GM23338 (cell line): Measurements from ENCODE around the gene CSH2. TPM values are rescaled to one million over a fixed set of nuclear protein-coding genes. Genes with fewer than 3 reads are reported as not detected.
A peak's percentile ranks its signal among the peaks of the same experiment; 100 is the strongest.

Experiments used
- ATAC-seq: fragments of 200-7000 bp; cut with Tn5 transposase; 3 replicates; pipeline ENCODE4 v1.9.1; 2020
- DNase-seq: peaks from one replicate; pipeline ENCODE4 v3.0.0-alpha.2; 2015; ENCODE audit warnings: low spot score
- H2AFZ ChIP-seq: fragments of 200-600 bp; sonication (generic); 2 replicates; pipeline ENCODE4 v1.8.0; 2016; ENCODE audit warnings: antibody characterized with exemption, mild to moderate bottlenecking, moderate library complexity
- H3F3A ChIP-seq: fragments of 200-600 bp; sonication (generic); replicated peaks from 2 replicates; pipeline ENCODE4 v1.8.0; 2017; ENCODE audit warnings: antibody characterized with exemption, mixed run types, low read depth
- H3K27ac ChIP-seq: fragments of 200-600 bp; sonication (generic); 2 replicates; pipeline ENCODE4 v1.6.1; 2016; ENCODE audit warnings: low read depth
- H3K27me3 ChIP-seq: fragments of 200-600 bp; sonication (generic); 2 replicates; pipeline ENCODE4 v1.8.0; 2016; ENCODE audit warnings: mild to moderate bottlenecking, mixed run types, moderate library complexity; ENCODE audit not compliant: insufficient read depth
- H3K36me3 ChIP-seq: fragments of 200-600 bp; sonication (generic); 2 replicates; pipeline ENCODE4 v1.8.0; 2016; ENCODE audit warnings: mild to moderate bottlenecking; ENCODE audit not compliant: insufficient read depth
- H3K4me1 ChIP-seq: fragments of 200-600 bp; sonication (generic); 2 replicates; pipeline ENCODE4 v1.8.0; 2016; ENCODE audit warnings: mild to moderate bottlenecking, moderate library complexity; ENCODE audit not compliant: insufficient read depth
- H3K4me2 ChIP-seq: fragments of 200-600 bp; sonication (generic); 2 replicates; pipeline ENCODE4 v1.7.1; 2017; ENCODE audit warnings: mixed run types
- H3K4me3 ChIP-seq: fragments of 200-600 bp; sonication (generic); 2 replicates; pipeline ENCODE4 v1.6.1; 2016; ENCODE audit warnings: mixed run types
- H3K79me2 ChIP-seq: fragments of 200-600 bp; sonication (generic); replicated peaks from 2 replicates; pipeline ENCODE4 v1.8.0; 2017; ENCODE audit warnings: mild to moderate bottlenecking; ENCODE audit not compliant: insufficient read depth
- H3K9me2 ChIP-seq: fragments of 200-600 bp; sonication (generic); 2 replicates; pipeline ENCODE4 v1.8.0; 2017; ENCODE audit not compliant: insufficient read depth
- H4K20me1 ChIP-seq: fragments of 200-600 bp; sonication (generic); replicated peaks from 2 replicates; pipeline ENCODE4 v1.8.0; 2017; ENCODE audit warnings: mild to moderate bottlenecking; ENCODE audit not compliant: insufficient read depth
- H3K27ac Mint-ChIP-seq: 2 replicates; pipeline ENCODE4 v1.8.0; 2020; ENCODE audit warnings: inconsistent platforms, mild to moderate bottlenecking, moderate library complexity, mixed read lengths
- H3K27me3 Mint-ChIP-seq: 3 replicates; pipeline ENCODE4 v1.8.0; 2022; ENCODE audit warnings: low read depth, mild to moderate bottlenecking, moderate library complexity, mixed read lengths, inconsistent platforms; ENCODE audit not compliant: insufficient read depth, poor library complexity
- H3K36me3 Mint-ChIP-seq: 3 replicates; pipeline ENCODE4 v1.8.0; 2021; ENCODE audit warnings: low read depth, mild to moderate bottlenecking, inconsistent platforms, moderate library complexity, mixed read lengths
- H3K4me1 Mint-ChIP-seq: 3 replicates; pipeline ENCODE4 v1.8.0; 2020; ENCODE audit warnings: mild to moderate bottlenecking, inconsistent platforms, mixed read lengths
- H3K4me3 Mint-ChIP-seq: 3 replicates; pipeline ENCODE4 v1.8.0; 2021; ENCODE audit warnings: moderate library complexity, mild to moderate bottlenecking, inconsistent platforms, mixed read lengths
- H3K9me3 Mint-ChIP-seq: 3 replicates; pipeline ENCODE4 v1.8.0; 2020; ENCODE audit warnings: moderate library complexity, mild to moderate bottlenecking, inconsistent platforms, mixed read lengths
- CREB1 ChIP-seq: fragments of 250-450 bp; sonication (Bioruptor Pico); IDR thresholded peaks from 2 replicates; pipeline ENCODE4 v1.5.0; 2020; ENCODE audit warnings: low read depth, mild to moderate bottlenecking, moderate library complexity
- ETS1 ChIP-seq: IDR thresholded peaks from 2 replicates; pipeline ENCODE4 v1.6.1; 2016; ENCODE audit warnings: antibody characterized with exemption
- EZH2 ChIP-seq: fragments of 200-600 bp; sonication (generic); IDR thresholded peaks from one replicate; pipeline ENCODE4 v1.8.0; 2017; ENCODE audit warnings: antibody characterized with exemption, mild to moderate bottlenecking, low read depth; ENCODE audit not compliant: unreplicated experiment
- EZH2phosphoT487 ChIP-seq: fragments of 200-600 bp; sonication (generic); IDR thresholded peaks from one replicate; pipeline ENCODE4 v1.8.1; 2018; ENCODE audit warnings: antibody characterized with exemption; ENCODE audit not compliant: unreplicated experiment
- JUNB ChIP-seq: IDR thresholded peaks from one replicate; pipeline ENCODE4 v1.6.1; 2016; ENCODE audit warnings: antibody characterized with exemption; ENCODE audit not compliant: unreplicated experiment
- NANOG ChIP-seq: IDR thresholded peaks from 2 replicates; pipeline ENCODE4 v1.6.1; 2016; ENCODE audit warnings: antibody characterized with exemption, borderline replicate concordance
- POLR2AphosphoS5 ChIP-seq: IDR thresholded peaks from 2 replicates; pipeline ENCODE4 v1.6.1; 2016; ENCODE audit warnings: antibody characterized with exemption, low read depth
- REST ChIP-seq: IDR thresholded peaks from one replicate; pipeline ENCODE4 v1.6.1; 2018; ENCODE audit warnings: antibody characterized with exemption; ENCODE audit not compliant: unreplicated experiment
- STAT1 ChIP-seq: IDR thresholded peaks from one replicate; pipeline ENCODE4 v1.6.1; 2016; ENCODE audit warnings: antibody characterized with exemption; ENCODE audit not compliant: unreplicated experiment
- ZNF114 ChIP-seq: fragments of 250-450 bp; sonication (Bioruptor Pico); IDR thresholded peaks from 2 replicates; pipeline ENCODE4 v1.5.0; 2020; ENCODE audit warnings: mild to moderate bottlenecking, moderate library complexity
- ZNF331 ChIP-seq: fragments of 250-450 bp; sonication (Bioruptor Pico); IDR thresholded peaks from 2 replicates; pipeline ENCODE4 v1.5.0; 2020; ENCODE audit warnings: low read depth, mild to moderate bottlenecking, moderate library complexity
- ZNF462 ChIP-seq: fragments of 250-450 bp; sonication (Bioruptor Pico); IDR thresholded peaks from 2 replicates; pipeline ENCODE4 v1.5.0; 2020; ENCODE audit warnings: mild to moderate bottlenecking, moderate library complexity
- polyA plus RNA-seq: library from polyadenylated mRNA; unstranded; fragments of >200 nt; fragmentation: Nextera tagmentation; extraction: Ambion mirVana; gene quantifications from 2 replicates; pipeline ENCODE4 v1.2.1, GENCODE V29; 2016
- total RNA-seq: library from RNA; depleted of rRNA; stranded (reverse); fragments of >200 nt; shearing (Covaris generic); gene quantifications from 2 replicates; pipeline ENCODE4 v1.2.3, GENCODE V29; 2014
- TF ChIP-seq, protein P1 (sequence below), 2 experiments: fragments of 200-600 bp in 1 of 2; sonication (generic) in 1 of 2; conservative IDR thresholded peaks; 2 replicates each; pipeline versions ENCODE4 v1.5.1 to v1.6.1; 2016 to 2017; ENCODE audit warnings: antibody characterized with exemption in 2 of 2, low read depth in 2 of 2, mild to moderate bottlenecking in 2 of 2, moderate library complexity in 1 of 2

Gene CSH2
- total and polyA plus RNA-seq, 2 experiments from 2014 or later, result 0.37 TPM; not detected in 1

GRCh38 chr17:63848834-63849689, 24.4 kb downstream of the CSH2 start:
- Mint-ChIP-seq H3K4me1 (peaks cover 3% of the 10 kb centered on the region), H3K4me3 (peak overlapping the region; percentile 49), H3K27me3 (peaks cover 30% of the 10 kb centered on the region), H3K36me3 (peaks cover 5% of the 10 kb centered on the region; the same call in 1 of the 3 replicates), H3K27ac (peak overlapping the region; percentile 99), H3K9me3 (peaks cover 19% of the 10 kb centered on the region)
- H3K79me2 ChIP-seq, result no peaks in the 10 kb centered on the region
- H3F3A ChIP-seq, result peaks cover 6% of the 10 kb centered on the region; the same call in 1 of the 2 replicates
- no peaks in the 10 kb centered on the region for H4K20me1 ChIP-seq
- DNase-seq (peak; percentile 96), ATAC-seq (peak; percentile 92)
- peak overlapping the region; percentile 91 for H2AFZ ChIP-seq
- peak overlapping the region; percentile 47 for H3K4me3 ChIP-seq
- no peak for TF ChIP-seq STAT1
- TF ChIP-seq ETS1, result no peak
- TF ChIP-seq NANOG, result no peak
- TF ChIP-seq, protein P1, sequence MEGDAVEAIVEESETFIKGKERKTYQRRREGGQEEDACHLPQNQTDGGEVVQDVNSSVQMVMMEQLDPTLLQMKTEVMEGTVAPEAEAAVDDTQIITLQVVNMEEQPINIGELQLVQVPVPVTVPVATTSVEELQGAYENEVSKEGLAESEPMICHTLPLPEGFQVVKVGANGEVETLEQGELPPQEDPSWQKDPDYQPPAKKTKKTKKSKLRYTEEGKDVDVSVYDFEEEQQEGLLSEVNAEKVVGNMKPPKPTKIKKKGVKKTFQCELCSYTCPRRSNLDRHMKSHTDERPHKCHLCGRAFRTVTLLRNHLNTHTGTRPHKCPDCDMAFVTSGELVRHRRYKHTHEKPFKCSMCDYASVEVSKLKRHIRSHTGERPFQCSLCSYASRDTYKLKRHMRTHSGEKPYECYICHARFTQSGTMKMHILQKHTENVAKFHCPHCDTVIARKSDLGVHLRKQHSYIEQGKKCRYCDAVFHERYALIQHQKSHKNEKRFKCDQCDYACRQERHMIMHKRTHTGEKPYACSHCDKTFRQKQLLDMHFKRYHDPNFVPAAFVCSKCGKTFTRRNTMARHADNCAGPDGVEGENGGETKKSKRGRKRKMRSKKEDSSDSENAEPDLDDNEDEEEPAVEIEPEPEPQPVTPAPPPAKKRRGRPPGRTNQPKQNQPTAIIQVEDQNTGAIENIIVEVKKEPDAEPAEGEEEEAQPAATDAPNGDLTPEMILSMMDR (conservative IDR thresholded peaks at IDR 0.05; ENCODE audit: low read depth in 2 of 2), result peak; percentile 56 to 84
- TF ChIP-seq REST, result no peak
- TF ChIP-seq POLR2AphosphoS5, result peak; percentile 39; the same call in 1 of the 2 replicates
- TF ChIP-seq ZNF331 (CRISPR knock-in tag), result 0 out of 2 replicates have a peak, but pooled peaks have one; percentile 23
- TF ChIP-seq CREB1 (CRISPR knock-in tag), result peak; percentile 94
- no peak for TF ChIP-seq ZNF114 (CRISPR knock-in tag)
- TF ChIP-seq JUNB, result no peak
- TF ChIP-seq EZH2phosphoT487, result no peak
- TF ChIP-seq ZNF462 (CRISPR knock-in tag), result no peak
- no peak for TF ChIP-seq EZH2
- H3K36me3 ChIP-seq, result no peaks in the 10 kb centered on the region
- H3K27me3 ChIP-seq, result peaks cover 47% of the 10 kb centered on the region
- H3K4me2 ChIP-seq, result peak overlapping the region; percentile 67
- no peak overlapping the region for H3K27ac ChIP-seq
- H3K9me2 ChIP-seq, result peaks cover 11% of the 10 kb centered on the region
- no peaks in the 10 kb centered on the region for H3K4me1 ChIP-seq
